ENCODE measurements around the gene FBXW4.

DNA sequence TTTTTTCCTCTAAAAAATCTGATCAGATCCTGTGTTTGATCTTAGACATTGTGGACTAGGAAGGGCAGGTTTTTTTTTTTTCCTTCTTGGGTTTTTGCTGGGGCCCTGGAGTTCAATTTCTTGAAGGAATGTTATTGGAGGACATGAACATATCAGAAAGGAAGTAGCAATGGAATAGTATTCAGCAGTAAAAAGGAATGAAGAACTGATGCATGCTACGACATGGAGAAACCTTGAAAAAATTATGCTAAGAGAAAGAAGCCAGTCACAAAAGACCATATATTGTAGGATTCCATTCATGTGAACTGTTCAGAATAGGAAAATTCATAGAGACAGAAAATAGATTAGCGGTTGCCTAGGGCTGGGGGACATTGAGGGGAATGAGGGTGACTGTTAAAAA is 47.0 kb upstream of the FBXW4 start:
- no peak for TF ChIP-seq CTCF (IDR thresholded peaks at IDR 0.05)
- TF ChIP-seq POLR2A (IDR thresholded peaks at IDR 0.05): no peak
- TF ChIP-seq EP300 (IDR thresholded peaks at IDR 0.05): no peak
